Endothelial cell of umbilical vein (primary cell): ENCODE data around the gene NRARP.

Source experiments
- CTCF ChIP-seq, 2 donors: IDR thresholded peaks; 1 replicate in 1 of 2; 2 replicates in 1 of 2; pipeline ENCODE4 v1.5.1; 2011; ENCODE audit warnings: low read length in 2 of 2, mild to moderate bottlenecking in 2 of 2, moderate library complexity in 2 of 2, control low read depth in 1 of 2, inconsistent platforms in 1 of 2, low read depth in 1 of 2; ENCODE audit not compliant: insufficient read depth in 1 of 2; ENCODE audit errors: extremely low read depth in 1 of 2
- EZH2 ChIP-seq: IDR thresholded peaks from 2 replicates; pipeline ENCODE4 v1.6.1; 2012; ENCODE audit warnings: borderline replicate concordance, low read depth, mild to moderate bottlenecking, moderate library complexity, low read length, inconsistent platforms; ENCODE audit not compliant: severe bottlenecking
- FOS ChIP-seq: IDR thresholded peaks from 2 replicates; pipeline ENCODE4 v1.6.1; 2011; ENCODE audit warnings: mild to moderate bottlenecking, low read length, moderate library complexity, borderline replicate concordance; ENCODE audit not compliant: insufficient read depth
- GATA2 ChIP-seq: IDR thresholded peaks from 2 replicates; pipeline ENCODE4 v1.7.0; 2011; ENCODE audit warnings: low read depth, mild to moderate bottlenecking, moderate library complexity, mixed read lengths, low read length; ENCODE audit not compliant: insufficient read length, insufficient read depth
- JUN ChIP-seq: IDR thresholded peaks from 2 replicates; pipeline ENCODE4 v1.6.1; 2011; ENCODE audit warnings: borderline replicate concordance, low read depth; ENCODE audit not compliant: insufficient read length, insufficient read depth
- MAX ChIP-seq: IDR thresholded peaks from 2 replicates; pipeline ENCODE4 v1.6.1; 2011; ENCODE audit not compliant: insufficient read depth, insufficient read length
- MYC ChIP-seq: IDR thresholded peaks from one replicate; pipeline ENCODE4 v1.6.1; 2011; ENCODE audit warnings: mild to moderate bottlenecking, low read depth, low read length
- POLR2A ChIP-seq: IDR thresholded peaks from 2 replicates; pipeline ENCODE4 v1.6.1; 2012; ENCODE audit warnings: low read depth, mild to moderate bottlenecking, control low read depth, low read length
- POLR2AphosphoS5 ChIP-seq: IDR thresholded peaks from 2 replicates; pipeline ENCODE4 v1.6.1; 2012; ENCODE audit warnings: low read depth, mild to moderate bottlenecking, control low read depth, low read length, moderate library complexity; ENCODE audit not compliant: insufficient read depth

- TF ChIP-seq CTCF (IDR thresholded peaks at IDR 0.05; ENCODE audit: extremely low read depth in 1 of 2, insufficient read depth in 1 of 2, low read depth in 1 of 2, low read length in 2 of 2): no peak
- TF ChIP-seq MAX: no peak
- no peak for TF ChIP-seq POLR2AphosphoS5
- TF ChIP-seq EZH2: no peak
- TF ChIP-seq POLR2A: no peak
- TF ChIP-seq MYC: no peak
- TF ChIP-seq JUN: no peak
- no peak for TF ChIP-seq GATA2
- TF ChIP-seq FOS: no peak
Observed at GRCh38 chr9:137317718-137318511, 15.8 kb upstream of the NRARP start.
